Activated CD4-positive, alpha-beta T cell treated with anti-CD3 and anti-CD28 coated beads, Interleukin-2, amount 50 U/mL, for 16 hours (primary cell): ENCODE data around the gene CHMP1A.
A peak's percentile ranks its signal among the peaks of the same experiment; 100 is the strongest.

ENCODE experiments used
- DNase-seq: peaks from one replicate; pipeline ENCODE4 v3.0.0-alpha.2; 2020

CHMP1A gene

DNA sequence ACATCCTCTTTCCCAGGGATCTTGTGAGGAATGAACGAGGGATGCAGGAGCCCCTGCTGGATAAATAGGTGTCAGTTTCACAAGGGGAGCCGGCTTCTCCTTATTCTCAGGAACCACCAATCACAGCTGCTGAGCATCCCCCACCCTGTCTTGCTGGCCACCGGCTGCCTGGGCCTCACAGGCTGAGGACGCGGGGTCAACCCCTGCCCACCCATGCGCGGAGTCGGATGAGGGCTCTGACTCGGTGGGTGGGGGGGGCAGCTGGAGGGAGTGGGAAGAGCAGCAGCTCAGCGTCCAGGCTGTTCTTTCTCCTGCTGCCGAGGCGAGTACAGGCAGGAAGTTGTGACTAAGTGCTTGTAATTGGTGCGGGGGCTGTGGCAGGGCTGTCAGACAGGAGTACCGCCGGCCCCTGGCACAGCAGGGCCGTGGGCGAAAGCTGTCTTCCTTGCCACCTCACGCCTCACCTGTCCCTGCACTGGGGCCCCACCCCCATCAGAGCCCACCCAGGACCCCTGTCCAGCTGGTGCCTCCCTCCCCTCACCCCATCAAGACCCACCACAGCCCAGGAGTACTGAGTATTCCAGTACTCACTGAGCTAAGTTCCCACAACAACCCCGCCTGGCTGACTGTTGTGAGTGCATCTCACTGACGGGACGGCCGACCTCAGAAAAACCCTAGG lies 55.1 kb downstream of the CHMP1A start:
- DNase-seq = peak; percentile 52

DNA sequence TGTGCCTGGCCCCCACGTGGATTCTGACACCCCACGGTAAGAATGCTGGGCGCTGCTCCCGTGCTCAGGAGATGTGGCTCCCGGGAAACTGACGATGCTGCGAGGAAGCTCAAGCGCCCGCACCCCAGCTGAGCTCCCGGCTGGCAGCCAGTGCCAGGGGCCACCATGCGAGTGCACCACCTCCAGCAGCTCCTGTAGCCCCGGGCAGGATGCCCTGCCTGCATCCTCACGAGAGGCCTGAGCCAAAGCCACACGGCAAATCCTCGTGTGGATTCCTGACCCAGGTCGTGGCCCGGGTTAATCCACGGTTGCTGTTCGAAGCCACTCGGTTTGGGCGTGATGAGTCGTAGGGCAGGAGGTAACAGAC lies 55.6 kb downstream of the CHMP1A start:
- no peak for DNase-seq

DNA sequence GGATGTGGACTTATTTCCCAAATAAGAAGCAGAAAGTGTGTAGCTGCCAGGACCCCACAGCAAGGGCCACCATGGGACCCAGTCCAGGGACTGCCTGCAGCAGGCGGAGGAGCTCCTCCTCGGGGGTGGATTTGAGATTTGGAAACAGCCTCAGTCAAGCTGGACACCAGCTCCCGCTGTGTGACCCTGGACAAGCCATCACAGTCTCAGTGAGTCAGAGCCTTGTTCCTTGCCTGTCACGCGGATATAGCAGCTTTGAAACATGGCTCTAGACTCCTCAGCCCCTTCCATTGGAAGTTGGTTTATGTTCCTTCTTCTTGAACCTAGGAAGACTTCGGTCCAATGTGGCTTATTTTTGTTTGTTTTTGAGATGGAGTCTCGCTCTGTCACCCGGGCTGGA lies 56.6 kb downstream of the CHMP1A start:
- no peak for DNase-seq

DNA sequence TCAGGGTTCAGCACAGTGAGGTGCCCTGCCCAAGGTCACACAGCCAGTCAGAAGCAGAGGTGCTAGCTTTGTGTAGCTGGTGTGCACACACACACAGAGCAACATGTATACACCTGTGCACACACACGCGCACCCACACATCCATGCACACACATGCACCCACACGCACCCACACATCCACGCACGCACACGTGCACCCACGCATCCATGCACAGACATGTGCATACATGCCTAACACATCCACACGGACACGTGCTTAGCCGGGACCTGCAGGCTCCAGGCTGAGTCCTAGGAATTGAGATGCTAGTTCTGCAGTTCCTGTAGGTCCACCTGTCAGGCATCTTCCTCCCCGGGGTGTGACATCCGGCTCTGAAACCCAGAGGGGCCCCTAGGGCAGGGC lies 57.1 kb downstream of the CHMP1A start:
- DNase-seq = no peak

DNA sequence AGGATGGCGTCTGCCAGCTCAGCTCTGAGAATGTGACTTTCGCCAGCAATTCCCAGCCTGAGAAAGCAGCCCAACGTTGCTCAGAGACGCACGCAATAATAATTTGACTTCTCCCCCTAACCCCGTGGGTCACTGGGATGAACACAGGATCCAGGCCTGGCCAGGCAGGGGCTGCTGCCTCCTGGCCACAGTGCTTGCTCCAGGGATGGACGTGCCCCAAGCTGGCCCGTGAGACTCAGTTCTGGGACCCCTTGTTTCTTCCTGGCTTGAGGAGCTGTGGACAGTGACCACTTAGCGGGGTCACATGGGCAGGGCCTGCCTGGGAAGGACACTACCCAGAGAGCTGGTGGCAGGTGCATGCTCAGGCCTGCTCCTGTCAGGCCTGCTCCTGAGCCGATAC lies 57.6 kb downstream of the CHMP1A start:
- DNase-seq = no peak

DNA sequence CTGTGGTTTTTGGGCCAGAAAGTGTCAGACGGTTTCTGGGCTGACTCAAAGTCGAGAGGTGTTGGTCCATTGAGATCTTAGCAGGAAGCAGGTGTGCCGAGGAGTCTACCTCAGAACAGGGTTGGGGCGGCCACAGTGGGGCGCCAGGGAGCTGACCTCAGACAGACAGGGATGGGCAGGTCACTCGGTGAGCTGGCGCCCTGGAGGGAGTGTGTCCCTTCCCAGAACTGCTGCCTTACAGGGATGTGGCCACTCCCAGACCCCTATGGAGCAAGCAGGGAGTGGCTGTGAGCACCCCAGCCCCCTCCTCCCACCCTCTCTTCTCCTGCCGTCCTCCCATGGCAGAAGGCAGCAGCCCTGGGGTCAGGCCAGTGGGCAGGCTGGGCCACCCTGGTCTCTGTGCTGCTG lies 58.1 kb downstream of the CHMP1A start:
- peak; percentile 47 for DNase-seq

DNA sequence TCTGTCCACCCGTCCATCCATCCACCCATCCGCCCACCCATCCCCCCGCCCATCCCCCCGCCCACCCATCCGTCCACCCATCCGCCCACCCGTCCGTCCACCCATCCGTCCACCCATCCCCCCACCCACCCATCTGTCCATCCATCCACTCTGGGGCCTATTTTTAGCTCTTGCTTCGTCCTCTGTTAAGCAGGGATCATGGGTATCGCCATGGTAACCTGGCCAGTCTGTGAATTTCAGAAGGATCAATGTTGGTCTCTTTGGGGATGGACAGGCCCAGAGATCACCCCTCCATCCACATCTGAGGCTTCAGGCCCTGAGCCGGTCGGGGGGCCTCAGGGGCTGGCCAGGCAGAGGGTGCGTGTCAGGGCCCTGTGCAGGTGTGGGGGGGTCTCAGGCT lies 59.3 kb downstream of the CHMP1A start:
- no peak for DNase-seq

DNA sequence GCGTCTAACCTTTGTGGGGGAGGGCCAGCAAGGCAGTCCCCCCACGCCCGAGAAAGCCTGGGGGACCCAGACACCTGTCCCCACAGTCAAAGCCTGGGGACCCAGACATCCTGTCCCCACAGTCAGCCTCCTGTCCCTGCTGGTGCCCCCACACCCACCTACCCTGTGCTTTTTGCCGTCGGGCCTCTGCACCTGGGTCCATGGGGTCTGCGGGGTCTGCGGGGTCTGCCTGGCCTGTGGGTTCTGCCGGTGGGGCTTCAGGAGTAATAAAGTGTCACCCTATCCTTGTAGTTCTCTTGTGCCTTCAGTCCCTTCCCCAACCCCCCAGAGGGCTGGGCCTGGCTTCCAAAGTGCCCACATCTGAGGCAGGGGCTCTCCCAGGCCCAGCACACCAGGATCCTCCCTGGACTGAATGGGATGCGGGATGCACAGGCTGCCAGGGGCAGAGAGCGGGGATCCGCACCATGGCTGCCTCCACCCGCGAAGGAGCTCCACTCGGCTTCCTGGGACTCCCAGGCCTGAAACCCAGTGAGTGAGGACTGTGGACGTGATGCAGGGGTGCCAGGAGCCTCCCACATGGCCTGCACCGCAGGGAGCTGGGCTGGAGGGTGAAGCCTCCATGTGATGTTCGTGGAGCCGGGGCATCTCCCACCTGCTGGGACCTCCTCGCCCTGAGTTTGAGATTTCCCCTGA lies 60.4 kb downstream of the CHMP1A start:
- DNase-seq = no peak

DNA sequence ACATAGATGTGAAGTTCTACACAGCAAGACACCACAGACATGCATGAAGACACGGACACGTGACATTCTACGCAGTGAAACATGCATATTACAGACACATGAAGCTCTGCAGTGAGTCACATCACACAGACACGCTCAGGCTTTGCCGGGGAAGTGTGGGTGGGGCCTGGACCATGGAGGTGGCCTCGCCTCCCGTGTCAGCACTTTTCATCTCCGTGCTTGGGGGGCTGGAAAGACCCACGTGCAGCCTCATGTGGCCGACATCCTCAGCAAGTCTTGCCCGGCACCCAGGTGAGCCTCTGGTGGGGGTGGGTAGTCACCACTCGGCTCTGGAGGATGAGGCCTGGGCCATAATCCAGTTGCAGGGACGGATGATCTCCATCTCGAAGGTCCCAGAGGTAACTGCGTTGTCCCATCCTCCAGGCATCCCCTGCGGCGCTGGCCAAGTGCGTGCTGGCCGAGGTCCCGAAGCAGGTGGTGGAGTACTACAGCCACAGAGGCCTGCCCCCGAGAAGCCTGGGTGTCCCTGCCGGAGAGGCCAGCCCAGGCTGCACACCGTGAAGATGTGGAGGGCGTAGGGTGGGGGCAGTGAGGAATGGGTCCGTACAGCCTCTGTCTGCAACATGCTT lies 61.3 kb downstream of the CHMP1A start:
- DNase-seq = no peak

DNA sequence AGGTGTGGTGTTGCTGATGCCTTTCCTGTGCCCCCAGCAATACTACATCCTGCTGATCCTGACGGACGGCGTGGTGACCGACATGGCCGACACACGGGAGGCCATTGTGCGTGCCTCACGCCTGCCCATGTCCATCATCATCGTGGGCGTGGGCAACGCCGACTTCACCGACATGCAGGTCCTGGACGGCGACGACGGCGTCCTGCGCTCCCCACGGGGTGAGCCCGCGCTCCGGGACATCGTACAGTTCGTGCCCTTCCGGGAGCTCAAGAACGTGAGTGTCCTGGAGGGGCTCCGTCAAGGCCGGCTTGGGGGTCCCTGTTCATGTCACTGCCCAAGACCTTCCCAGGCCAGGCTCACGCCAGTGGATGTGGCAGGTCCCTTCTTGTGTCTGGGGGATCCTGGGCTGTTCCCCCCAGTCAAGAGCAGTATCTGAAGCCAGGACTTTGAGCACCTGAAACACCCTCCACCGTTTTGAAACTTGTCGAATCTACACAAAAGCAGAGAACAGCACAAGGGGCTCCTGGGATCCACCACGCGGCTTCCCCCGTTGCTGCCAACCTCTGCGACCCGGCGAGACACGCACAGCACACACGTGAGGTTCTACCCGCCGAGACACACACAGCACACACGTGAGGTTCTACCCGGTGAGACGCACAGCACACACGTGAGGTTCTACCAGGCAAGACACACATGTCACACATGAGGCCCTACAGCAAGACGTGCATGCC lies 62.0 kb downstream of the CHMP1A start:
- DNase-seq = no peak
